Hematopoietic multipotent progenitor cell treated with erythropoietin and hydrocortisone succinate and interleukin-3 and kit ligand, for 4 days (in vitro differentiated cells): ENCODE results near the gene WNT11.
A peak's percentile ranks its signal among the peaks of the same experiment; 100 is the strongest.

Experiments
- DNase-seq: peaks from one replicate; pipeline ENCODE4 v3.0.0-alpha.2; 2015

WNT11 gene

GRCh38 chr11:76170468-76170867 is 35.8 kb downstream of the WNT11 start:
- no peak for DNase-seq

GRCh38 chr11:76169473-76169896 is 36.8 kb downstream of the WNT11 start:
- DNase-seq = no peak

GRCh38 chr11:76167590-76167989 is 38.7 kb downstream of the WNT11 start:
- no peak for DNase-seq

DNA sequence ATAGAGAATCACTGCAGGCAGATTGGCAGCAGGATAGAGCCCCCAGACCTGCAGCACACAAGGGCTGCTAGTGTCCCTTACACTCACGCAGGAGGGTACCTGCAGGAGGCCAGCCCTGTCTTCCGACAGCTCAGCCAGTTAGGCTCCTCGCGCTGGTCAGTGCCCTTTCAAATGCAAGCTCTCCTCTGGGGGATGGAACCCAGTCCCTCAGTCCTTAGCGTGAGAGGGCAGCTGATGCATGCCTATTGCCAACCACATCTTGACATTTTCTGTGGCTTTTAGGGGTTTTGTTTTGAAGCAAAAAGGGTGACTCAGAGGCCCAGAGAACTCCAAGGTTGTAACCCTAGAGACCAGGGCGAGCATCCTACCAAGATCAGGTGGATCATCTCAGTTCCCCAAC is 40.0 kb downstream of the WNT11 start:
- peak; percentile 11 for DNase-seq

DNA sequence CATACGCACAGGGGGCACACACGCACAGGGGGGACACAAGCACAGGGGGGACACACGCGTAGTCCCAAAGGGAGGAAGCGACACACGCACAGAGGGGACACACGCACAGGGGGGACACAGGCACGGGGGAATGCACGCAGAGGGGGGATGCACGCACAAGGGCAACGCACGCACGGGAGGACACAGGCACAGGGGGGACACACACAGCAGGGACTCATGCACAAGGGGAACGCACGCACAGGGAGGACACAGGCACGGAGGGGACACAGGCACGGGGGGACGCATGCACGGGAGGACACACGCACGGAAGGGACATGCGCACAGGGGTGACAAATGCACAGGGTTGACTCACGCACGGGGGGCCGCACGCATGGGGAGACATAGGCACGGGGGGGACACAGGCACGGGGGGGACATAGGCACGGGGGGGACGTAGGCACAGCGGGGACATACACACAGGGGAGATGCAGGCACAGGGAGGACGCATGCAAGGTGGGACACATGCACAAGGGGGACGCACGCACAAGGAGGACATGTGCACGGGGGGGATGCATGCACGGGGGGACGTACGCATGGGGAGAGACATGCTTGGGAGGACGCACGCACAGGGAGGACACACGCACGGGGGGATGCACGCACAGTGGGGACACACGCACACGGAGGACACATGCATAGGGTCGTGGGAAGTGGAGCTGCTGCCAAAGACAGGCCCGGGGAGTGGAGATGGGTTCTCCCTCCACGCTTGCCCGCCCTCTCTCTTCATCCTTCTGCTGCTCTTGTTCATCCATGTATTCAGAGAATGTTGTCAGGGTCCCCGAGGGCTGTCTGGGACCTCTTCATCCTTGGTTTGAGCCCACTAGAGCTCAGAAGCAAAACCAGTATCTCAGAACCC is 41.2 kb downstream of the WNT11 start:
- DNase-seq = no peak

- DNase-seq = no peak
These were observed 42.2 kb downstream of the WNT11 start for GRCh38 chr11:76164081-76164480.

DNA sequence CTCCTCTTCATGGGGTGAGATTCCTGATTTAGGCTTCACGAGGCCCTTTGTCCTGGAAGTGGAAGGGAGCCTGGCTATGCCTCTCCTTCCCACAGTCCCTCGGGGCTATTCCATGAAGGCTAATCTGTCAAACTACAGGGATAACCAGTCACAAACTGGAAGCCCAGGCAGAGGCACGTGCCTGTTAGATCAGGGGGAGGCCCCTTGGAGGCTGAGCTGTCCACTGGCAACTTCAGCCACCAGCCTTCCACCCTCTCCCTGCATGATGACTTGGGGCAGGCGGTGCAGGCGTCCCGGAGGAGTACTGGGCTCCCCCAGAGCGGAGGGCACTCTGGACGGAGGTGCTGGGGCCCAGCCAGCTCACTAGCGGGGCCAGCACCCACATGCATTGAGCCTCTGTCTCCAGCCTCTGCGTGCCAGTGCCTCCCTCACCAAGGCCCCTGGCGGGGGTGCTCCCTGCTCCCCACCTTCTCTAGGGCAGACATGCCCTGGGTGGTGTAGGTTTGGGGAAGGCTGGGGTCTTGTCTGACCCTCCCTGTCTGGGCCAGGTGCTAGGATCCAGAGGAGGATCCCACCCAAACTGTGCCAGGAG is 42.9 kb downstream of the WNT11 start:
- no peak for DNase-seq

DNA sequence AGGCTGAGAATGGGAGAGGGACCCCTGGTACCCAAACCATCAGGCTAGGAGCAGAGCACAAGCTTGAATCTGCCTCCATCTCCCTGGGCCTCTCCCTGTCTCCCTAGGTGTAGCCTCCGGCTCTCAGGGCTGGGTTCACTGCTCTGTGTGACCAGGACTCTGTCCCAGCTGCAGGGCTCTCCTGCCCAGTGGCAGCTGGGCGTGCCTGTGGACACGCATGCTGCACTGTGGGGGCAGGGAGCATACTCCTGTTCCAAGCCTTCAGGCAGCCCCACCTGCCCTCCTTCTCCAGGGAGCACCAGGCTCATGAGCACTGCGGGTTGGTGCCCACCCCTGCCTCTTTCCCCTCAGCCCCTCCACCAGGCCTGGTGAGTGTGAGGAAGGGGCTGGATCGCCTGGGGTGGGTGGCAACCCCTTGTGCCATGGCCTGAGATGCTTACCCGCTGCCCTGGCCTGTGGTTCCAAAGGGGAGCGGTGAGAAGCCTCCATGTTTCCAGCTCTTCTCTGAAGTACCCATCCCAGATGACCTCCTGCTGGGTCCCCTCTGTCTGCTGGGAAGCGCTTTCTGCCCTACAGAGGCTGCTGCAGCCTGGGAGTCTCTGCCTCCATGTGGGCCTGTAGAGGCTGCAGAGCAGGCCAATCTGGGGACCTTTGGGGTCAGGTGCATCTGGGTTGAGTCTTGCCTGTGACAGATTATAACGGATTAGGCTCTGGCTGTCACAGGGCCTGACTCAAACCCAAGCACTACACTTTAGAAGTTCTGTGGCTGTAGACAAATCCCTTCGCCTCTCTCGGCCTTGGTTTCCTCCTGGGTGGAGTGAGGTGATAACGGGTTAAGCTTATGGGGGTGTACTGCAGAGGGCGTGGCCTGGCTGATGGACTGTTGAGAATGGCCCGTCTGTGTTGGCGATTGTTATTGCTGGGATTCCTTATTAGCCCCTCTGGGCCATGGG is 43.7 kb downstream of the WNT11 start:
- DNase-seq = peak; percentile 41

- DNase-seq = peak; percentile 24
These were observed 44.9 kb downstream of the WNT11 start for GRCh38 chr11:76161261-76161961.

GRCh38 chr11:76160856-76161255 is 45.4 kb downstream of the WNT11 start:
- no peak for DNase-seq

- no peak for DNase-seq
These were observed 46.2 kb downstream of the WNT11 start for GRCh38 chr11:76159983-76160661.

- DNase-seq = no peak
These were observed 46.9 kb downstream of the WNT11 start for GRCh38 chr11:76159303-76159937.

GRCh38 chr11:76158394-76159302 is 47.7 kb downstream of the WNT11 start:
- DNase-seq = no peak

GRCh38 chr11:76157891-76158290 is 48.4 kb downstream of the WNT11 start:
- no peak for DNase-seq

- DNase-seq = no peak
These were observed 49.3 kb downstream of the WNT11 start for GRCh38 chr11:76156971-76157427.

DNA sequence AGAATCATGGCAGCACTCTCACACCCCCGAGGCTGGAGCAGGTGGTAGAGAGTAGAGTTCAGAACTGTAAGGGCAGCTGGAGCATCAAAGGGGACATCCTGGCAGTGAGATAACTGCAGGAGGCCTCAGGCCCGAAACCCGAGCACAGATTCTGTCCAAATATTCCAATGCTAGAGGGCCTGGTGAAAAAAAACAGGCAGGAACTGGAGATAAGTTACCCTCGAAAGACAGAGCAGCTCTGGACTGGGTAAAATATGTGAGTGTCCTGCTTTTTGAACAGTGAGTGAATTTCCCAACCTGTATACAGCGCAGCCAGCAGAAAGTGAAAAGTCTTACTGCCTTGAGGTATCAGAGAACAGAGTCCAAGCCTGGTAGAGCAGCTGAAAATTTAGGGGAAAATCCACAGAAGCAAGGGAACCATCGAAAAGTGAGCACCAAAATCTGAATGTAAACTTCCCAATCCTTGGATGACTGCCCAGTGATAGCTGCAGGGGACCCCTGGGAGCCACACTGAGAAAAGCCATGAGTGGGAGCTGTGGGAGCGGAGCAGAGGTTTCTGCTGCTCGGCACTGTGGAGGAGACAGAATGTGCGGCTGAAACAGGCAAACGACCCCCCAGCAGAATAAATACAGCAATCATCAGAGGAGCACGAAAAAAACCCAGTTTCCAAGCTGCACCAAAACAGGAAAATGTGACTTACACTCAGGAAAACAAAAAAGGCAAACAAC is 50.6 kb downstream of the WNT11 start:
- DNase-seq = no peak

DNA sequence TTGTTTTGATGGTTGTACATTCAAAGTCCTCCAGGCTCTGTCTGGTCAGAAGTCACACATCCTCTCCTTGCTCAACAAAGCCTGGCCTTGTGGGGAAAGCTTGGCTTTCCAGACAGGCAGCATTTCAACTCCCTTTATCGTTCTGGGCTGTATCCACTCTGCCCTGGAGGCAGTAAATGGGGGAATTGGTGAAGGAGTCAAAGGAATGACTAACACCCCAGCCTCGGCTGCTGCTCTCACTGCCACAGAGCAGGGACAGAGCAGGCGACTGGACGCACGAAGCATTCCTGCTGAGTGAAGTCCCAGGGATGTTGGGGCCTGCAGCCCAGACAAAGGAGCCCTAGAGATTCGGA is 52.8 kb downstream of the WNT11 start:
- no peak for DNase-seq

- DNase-seq = no peak
These were observed 53.3 kb downstream of the WNT11 start for GRCh38 chr11:76152741-76153570.
